SKM-1 treated with dmso at 0.1 percent for 144 hours (cell line): ENCODE measurements around the gene VSTM2B.

ENCODE experiments used
- DNase-seq: peaks from one replicate; lab custom pipeline; 2025; ENCODE audit not compliant: unreplicated experiment; lab: John Stamatoyannopoulos, UW

Gene VSTM2B

GRCh38 chr19:29515233-29515619 is 10.6 kb upstream of the VSTM2B start:
- DNase-seq: no peak

GRCh38 chr19:29515706-29516357 is 10.0 kb upstream of the VSTM2B start:
- DNase-seq: no peak

- no peak for DNase-seq
Observed at GRCh38 chr19:29516358-29516725, 9.5 kb upstream of the VSTM2B start.

- DNase-seq: peak; percentile 10
Observed at GRCh38 chr19:29516821-29517395, 8.9 kb upstream of the VSTM2B start.

GRCh38 chr19:29517412-29517811 is 8.4 kb upstream of the VSTM2B start:
- no peak for DNase-seq

GRCh38 chr19:29517946-29518345 is 7.8 kb upstream of the VSTM2B start:
- no peak for DNase-seq

- DNase-seq: no peak
Observed at GRCh38 chr19:29519146-29519545, 6.6 kb upstream of the VSTM2B start.

GRCh38 chr19:29519931-29520330 is 5.9 kb upstream of the VSTM2B start:
- no peak for DNase-seq

GRCh38 chr19:29520390-29520789 is 5.4 kb upstream of the VSTM2B start:
- no peak for DNase-seq

GRCh38 chr19:29521291-29522075 is 4.3 kb upstream of the VSTM2B start:
- no peak for DNase-seq

- DNase-seq: no peak
Observed at GRCh38 chr19:29523568-29523967, 2.2 kb upstream of the VSTM2B start.

GRCh38 chr19:29524201-29524911 is 1.4 kb upstream of the VSTM2B start:
- DNase-seq: no peak

- no peak for DNase-seq
Observed at GRCh38 chr19:29524912-29525831, 622 bp upstream of the VSTM2B start.

- no peak for DNase-seq
Observed at GRCh38 chr19:29526730-29527499, 1.1 kb downstream of the VSTM2B start.

GRCh38 chr19:29527500-29528328 is 1.9 kb downstream of the VSTM2B start:
- DNase-seq: no peak

- DNase-seq: peak; percentile 19
Observed at GRCh38 chr19:29528350-29528945, 2.7 kb downstream of the VSTM2B start.

- DNase-seq: no peak
Observed at GRCh38 chr19:29528946-29529645, 3.3 kb downstream of the VSTM2B start.
